Body of pancreas (tissue), 4 donors: ENCODE measurements around the gene METTL18. TPM values are rescaled to one million over a fixed set of nuclear protein-coding genes. Genes with fewer than 3 reads are reported as not detected.

ENCODE experiments used
- ATAC-seq: fragments of 150-250 bp; one replicate; pipeline ENCODE4 v1.9.1; 2016
- DNase-seq, 4 donors: peaks; one replicate each; pipeline ENCODE4 v3.0.0-alpha.2; 2019
- H3K27ac ChIP-seq, 4 donors: fragments of 200-600 bp; sonication (generic); 1 replicate in 3 of 4; 2 replicates in 1 of 4; pipeline versions ENCODE4 v1.5.1 to v1.6.1; 2016 to 2019; ENCODE audit warnings: mild to moderate bottlenecking in 1 of 4, mixed read lengths in 1 of 4, moderate library complexity in 1 of 4
- H3K27me3 ChIP-seq, 2 donors: fragments of 200-600 bp; sonication (generic); one replicate each; pipeline ENCODE4 v1.6.0; 2016; ENCODE audit warnings: mild to moderate bottlenecking in 1 of 2
- H3K36me3 ChIP-seq, 2 donors: fragments of 200-600 bp; sonication (generic); replicated peaks in 1 of 2; 2 replicates each; pipeline ENCODE4 v1.5.1; 2016; ENCODE audit warnings: low read depth in 2 of 2; ENCODE audit not compliant: insufficient read depth in 1 of 2
- H3K4me1 ChIP-seq: fragments of 200-600 bp; sonication (generic); one replicate; pipeline ENCODE4 v1.6.0; 2016
- H3K4me3 ChIP-seq, 2 donors: fragments of 200-600 bp; sonication (generic); 1 replicate in 1 of 2; 2 replicates in 1 of 2; pipeline ENCODE4 v1.5.1; 2016 to 2019
- H3K9me3 ChIP-seq, 3 donors: fragments of 200-600 bp; sonication (generic); 1 replicate in 2 of 3; 2 replicates in 1 of 3; pipeline ENCODE4 v1.5.1; 2016
- CTCF ChIP-seq, 7 experiments: fragments of 450-650 bp in 4 of 7; fragments of 200-600 bp in 3 of 7; sonication (generic) in 3 of 7; IDR thresholded peaks; one replicate each; pipeline ENCODE4 v1.5.1; 2016 to 2019; ENCODE audit warnings: antibody characterized with exemption in 7 of 7
- POLR2A ChIP-seq, 3 donors: fragments of 450-650 bp; IDR thresholded peaks; one replicate each; pipeline ENCODE4 v1.6.1; 2016; ENCODE audit warnings: antibody characterized with exemption in 3 of 3, mild to moderate bottlenecking in 2 of 3
- WGBS, 2 donors: methylation state at CpG; one replicate each; pipeline ENCODE4 v1.1.5; 2017; 5-methylcytosine and 5-hydroxymethylcytosine counted together
- intact Hi-C: fragments of 100-400 bp; cut with DNase I; formaldehyde crosslinking; loops from one replicate; pipeline ENCODE4 v1.15.1; 2023
- total RNA-seq, 2 donors: library from RNA; depleted of rRNA; stranded (reverse); fragments of >200 nt; gene quantifications; one replicate each; pipeline ENCODE4 v1.1.0, GENCODE V29; 2016

The METTL18 gene
- total RNA-seq, 2 donors from 2014 or later, result 2.6 to 6.0 TPM

- intact Hi-C loops, result no loop called here
- ATAC-seq (no peak), DNase-seq (no peak)
- Histone ChIP-seq H3K27ac (no peak overlapping the region), H3K4me3 (no peak overlapping the region), H3K9me3 (no peaks in the 10 kb centered on the region), H3K4me1 (no peaks in the 10 kb centered on the region), H3K36me3 (no peaks in the 10 kb centered on the region), H3K27me3 (no peaks in the 10 kb centered on the region)
- 43 to 56% methylated on average over 4 of the region's 4 CpGs for WGBS, 2 donors
- no peak for TF ChIP-seq CTCF (IDR thresholded peaks at IDR 0.05)
- TF ChIP-seq POLR2A (IDR thresholded peaks at IDR 0.05), result no peak
These were observed 14.7 kb downstream of the METTL18 start for GRCh38 chr1:169779970-169780369.

- TF ChIP-seq CTCF (IDR thresholded peaks at IDR 0.05) (no peak), POLR2A (IDR thresholded peaks at IDR 0.05) (no peak)
- DNase-seq (no peak), ATAC-seq (no peak)
- Histone ChIP-seq H3K36me3 (no peaks in the 10 kb centered on the region), H3K4me3 (no peak overlapping the region), H3K9me3 (no peaks in the 10 kb centered on the region), H3K4me1 (no peaks in the 10 kb centered on the region), H3K27me3 (no peaks in the 10 kb centered on the region), H3K27ac (no peak overlapping the region)
- intact Hi-C loops, result no loop called here
These were observed 15.6 kb downstream of the METTL18 start for GRCh38 chr1:169779150-169779549.

- ATAC-seq (no peak), DNase-seq (no peak)
- Histone ChIP-seq H3K4me3 (no peak overlapping the region), H3K36me3 (no peaks in the 10 kb centered on the region), H3K27ac (no peak overlapping the region), H3K4me1 (no peaks in the 10 kb centered on the region), H3K9me3 (no peaks in the 10 kb centered on the region), H3K27me3 (no peaks in the 10 kb centered on the region)
- 47 to 64% methylated on average over 3 of the region's 3 CpGs for WGBS, 2 donors
- intact Hi-C loops, result no loop called here
- TF ChIP-seq POLR2A (IDR thresholded peaks at IDR 0.05), result no peak
- TF ChIP-seq CTCF (IDR thresholded peaks at IDR 0.05), result no peak
These were observed 18.3 kb downstream of the METTL18 start for GRCh38 chr1:169776440-169776839.

GRCh38 chr1:169768161-169768560 is 26.5 kb downstream of the METTL18 start:
- Histone ChIP-seq H3K4me3 (no peak overlapping the region), H3K36me3 (no peaks in the 10 kb centered on the region), H3K4me1 (no peaks in the 10 kb centered on the region), H3K27me3 (no peaks in the 10 kb centered on the region), H3K27ac (no peak overlapping the region), H3K9me3 (no peaks in the 10 kb centered on the region)
- 81 to 93% methylated on average over 2 of the region's 2 CpGs for whole genome bisulfite sequencing, 2 donors
- intact Hi-C loops, result no loop called here
- no peak for TF ChIP-seq POLR2A (IDR thresholded peaks at IDR 0.05)
- TF ChIP-seq CTCF (IDR thresholded peaks at IDR 0.05), result no peak
- DNase-seq, result no peak
- ATAC-seq, result no peak

GRCh38 chr1:169765580-169766331 is 29.0 kb downstream of the METTL18 start:
- intact Hi-C loops, result no loop called here
- DNase-seq (no peak), ATAC-seq (no peak)
- TF ChIP-seq POLR2A (IDR thresholded peaks at IDR 0.05) (no peak), CTCF (IDR thresholded peaks at IDR 0.05) (no peak)
- Histone ChIP-seq H3K27me3 (no peaks in the 10 kb centered on the region), H3K4me3 (no peak overlapping the region), H3K27ac (no peak overlapping the region), H3K4me1 (no peaks in the 10 kb centered on the region), H3K9me3 (no peaks in the 10 kb centered on the region), H3K36me3 (no peaks in the 10 kb centered on the region)
- 43 to 45% methylated on average over 7 of the region's 7 CpGs for WGBS, 2 donors
